ENCODE data around the gene ZNRF3. TPM values are rescaled to one million over a fixed set of nuclear protein-coding genes. Genes with fewer than 3 reads are reported as not detected.

Gene ZNRF3
- total RNA-seq, 6 experiments from 2014 or later: 5.8 to 9.2 (median 6.9) TPM

DNA sequence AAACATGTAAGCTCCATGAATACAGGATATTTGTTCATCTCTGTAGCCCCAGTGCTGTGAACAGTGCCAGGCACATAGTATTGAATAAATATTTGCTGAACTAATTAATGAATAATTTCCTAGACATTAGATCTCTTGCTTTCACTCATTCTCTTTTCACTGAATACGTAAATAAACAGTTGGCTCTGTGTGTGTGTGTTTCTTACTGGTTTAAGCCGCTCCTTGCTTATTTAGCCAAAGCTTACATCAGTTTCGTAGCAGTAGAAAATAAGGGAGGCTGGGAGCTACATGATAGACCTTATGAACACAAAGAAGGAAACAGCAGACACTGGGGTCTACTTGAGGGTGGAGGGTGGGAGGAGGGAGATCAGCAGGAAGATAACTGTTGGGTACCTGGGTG lies 206.7 kb downstream of the ZNRF3 start:
- 53% methylated on average over 3 of the region's 3 CpGs for WGBS (ENCODE audit: insufficient coverage, low coverage, low lambda C conversion rate, missing lambda C conversion rate)
- Histone ChIP-seq H3K36me3 (no peaks in the 10 kb centered on the region), H3K4me3 (no peak overlapping the region), H3K9me3 (no peaks in the 10 kb centered on the region), H3K27me3 (no peaks in the 10 kb centered on the region), H3K27ac (no peak overlapping the region), H3K4me1 (peaks cover 0 to 18% (median 0%) of the 10 kb centered on the region in 4 donors)
- DNase-seq: no peak
- ATAC-seq: peak in 2 of 4 donors; percentile 21 to 39
- intact Hi-C loops (cut with DNase I): no loop called here
- TF ChIP-seq POLR2A (IDR thresholded peaks at IDR 0.05): no peak
- TF ChIP-seq, protein P1, sequence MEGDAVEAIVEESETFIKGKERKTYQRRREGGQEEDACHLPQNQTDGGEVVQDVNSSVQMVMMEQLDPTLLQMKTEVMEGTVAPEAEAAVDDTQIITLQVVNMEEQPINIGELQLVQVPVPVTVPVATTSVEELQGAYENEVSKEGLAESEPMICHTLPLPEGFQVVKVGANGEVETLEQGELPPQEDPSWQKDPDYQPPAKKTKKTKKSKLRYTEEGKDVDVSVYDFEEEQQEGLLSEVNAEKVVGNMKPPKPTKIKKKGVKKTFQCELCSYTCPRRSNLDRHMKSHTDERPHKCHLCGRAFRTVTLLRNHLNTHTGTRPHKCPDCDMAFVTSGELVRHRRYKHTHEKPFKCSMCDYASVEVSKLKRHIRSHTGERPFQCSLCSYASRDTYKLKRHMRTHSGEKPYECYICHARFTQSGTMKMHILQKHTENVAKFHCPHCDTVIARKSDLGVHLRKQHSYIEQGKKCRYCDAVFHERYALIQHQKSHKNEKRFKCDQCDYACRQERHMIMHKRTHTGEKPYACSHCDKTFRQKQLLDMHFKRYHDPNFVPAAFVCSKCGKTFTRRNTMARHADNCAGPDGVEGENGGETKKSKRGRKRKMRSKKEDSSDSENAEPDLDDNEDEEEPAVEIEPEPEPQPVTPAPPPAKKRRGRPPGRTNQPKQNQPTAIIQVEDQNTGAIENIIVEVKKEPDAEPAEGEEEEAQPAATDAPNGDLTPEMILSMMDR (IDR thresholded peaks at IDR 0.05): no peak

DNA sequence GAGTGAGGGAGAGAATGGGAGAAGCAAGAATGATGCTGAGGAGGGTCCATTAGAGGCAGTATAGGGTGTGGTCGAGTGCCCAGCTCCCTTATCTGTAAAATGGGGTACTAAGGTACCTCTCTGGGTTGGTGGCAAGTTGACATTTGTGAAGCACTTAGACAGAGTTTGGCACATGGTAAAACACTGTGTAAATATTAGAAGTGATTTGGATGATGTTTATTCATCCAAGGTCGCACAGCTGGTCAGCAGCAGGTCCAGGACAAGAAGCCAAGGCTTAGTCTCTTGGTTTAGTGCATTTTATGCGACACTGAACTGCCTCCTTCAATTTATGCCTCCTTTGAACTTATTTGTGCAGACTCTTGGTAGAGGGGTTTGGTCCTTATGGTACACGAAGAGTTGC lies 208.9 kb downstream of the ZNRF3 start:
- ATAC-seq (peak; percentile 59 to 68 (median 66)), DNase-seq (peak in 1 of 3 donors; percentile 30)
- intact Hi-C loops (cut with DNase I): no loop called here
- Histone ChIP-seq H3K27me3 (no peaks in the 10 kb centered on the region), H3K36me3 (no peaks in the 10 kb centered on the region), H3K4me3 (no peak overlapping the region), H3K4me1 (peaks cover 0 to 18% (median 0%) of the 10 kb centered on the region in 4 donors), H3K9me3 (no peaks in the 10 kb centered on the region), H3K27ac (no peak overlapping the region)
- TF ChIP-seq, protein P1 (IDR thresholded peaks at IDR 0.05): no peak
- TF ChIP-seq POLR2A (IDR thresholded peaks at IDR 0.05): no peak
- 42% methylated on average over 4 of the region's 4 CpGs for WGBS (ENCODE audit: insufficient coverage, low coverage, low lambda C conversion rate, missing lambda C conversion rate)

- H3K36me3 ChIP-seq: no peaks in the 10 kb centered on the region
- no peaks in the 10 kb centered on the region for H3K9me3 ChIP-seq
- no peak overlapping the region for H3K27ac ChIP-seq
- H3K4me3 ChIP-seq: no peak overlapping the region
- intact Hi-C loops (cut with DNase I): no loop called here
- DNase-seq (no peak), ATAC-seq (no peak)
- H3K27me3 ChIP-seq: no peaks in the 10 kb centered on the region
- 100% methylated on average over 1 of the region's 1 CpG for WGBS (ENCODE audit: insufficient coverage, low coverage, low lambda C conversion rate, missing lambda C conversion rate)
- TF ChIP-seq POLR2A (IDR thresholded peaks at IDR 0.05): no peak
- TF ChIP-seq, protein P1 (IDR thresholded peaks at IDR 0.05): no peak
- H3K4me1 ChIP-seq: peaks cover 0 to 18% (median 0%) of the 10 kb centered on the region in 4 donors
Observed at GRCh38 chr22:29093030-29093429, 209.7 kb downstream of the ZNRF3 start.

- H3K27ac ChIP-seq: no peak overlapping the region
- intact Hi-C loops (cut with DNase I): no loop called here
- TF ChIP-seq, protein P1 (IDR thresholded peaks at IDR 0.05): no peak
- TF ChIP-seq POLR2A (IDR thresholded peaks at IDR 0.05): no peak
- no peaks in the 10 kb centered on the region for H3K27me3 ChIP-seq
- H3K9me3 ChIP-seq: no peaks in the 10 kb centered on the region
- peak in 1 of 3 donors; percentile 21 for DNase-seq
- peaks cover 0 to 18% (median 0%) of the 10 kb centered on the region in 4 donors for H3K4me1 ChIP-seq
- 97% methylated on average over 4 of the region's 4 CpGs for WGBS (ENCODE audit: insufficient coverage, low coverage, low lambda C conversion rate, missing lambda C conversion rate)
- H3K4me3 ChIP-seq: no peak overlapping the region
- no peaks in the 10 kb centered on the region for H3K36me3 ChIP-seq
- peak; percentile 13 to 47 (median 24) for ATAC-seq
Observed at GRCh38 chr22:29093501-29094300, 210.3 kb downstream of the ZNRF3 start.
